Endothelial cell of umbilical vein (primary cell): Measurements from ENCODE around the gene PARP1. TPM values are rescaled to one million over a fixed set of nuclear protein-coding genes. Genes with fewer than 3 reads are reported as not detected.

Experiments
- BruUV-seq: library from RNA; stranded (reverse); fragments of 400-500 nt; replicated peaks from 2 replicates; lab custom pipeline; 2021; lab: Mats Ljungman, UMichigan
- CTCF ChIA-PET: fragments of 300-600, 350-600 bp; sonication (Branson Sonifier 250); formaldehyde crosslinking; loops from one replicate; lab custom pipeline; 2021; ENCODE audit warnings: antibody characterized with exemption, inconsistent platforms; lab: Charles Lee
- POLR2A ChIA-PET: fragments of 300-600, 350-600 bp; sonication (Branson Sonifier 250); formaldehyde crosslinking; loops from one replicate; lab custom pipeline; 2021; ENCODE audit warnings: antibody characterized with exemption, inconsistent platforms; lab: Charles Lee
- DNase-seq: peaks from one replicate; pipeline ENCODE4 v3.0.0-alpha.2; 2011; ENCODE audit warnings: low read depth, low spot score
- FAIRE-seq: peaks from 2 replicates; lab custom pipeline; 2011; peaks lifted over from hg19 to GRCh38; lab: Jason Lieb, UNC
- H2AFZ ChIP-seq: 2 replicates; pipeline ENCODE4 v1.6.0; 2012; ENCODE audit warnings: low read depth, low read length, control low read depth, inconsistent platforms
- H3K27ac ChIP-seq: 2 replicates; pipeline ENCODE4 v1.5.1; 2011; ENCODE audit warnings: low read depth, mild to moderate bottlenecking, control low read depth, low read length, moderate library complexity; ENCODE audit not compliant: insufficient read depth
- H3K27me3 ChIP-seq, 2 experiments: 2 replicates each; pipeline versions ENCODE4 v1.6.0 to v1.6.1; 2011; ENCODE audit warnings: low read length in 2 of 2, mixed read lengths in 1 of 2; ENCODE audit not compliant: control insufficient read depth in 2 of 2, insufficient read depth in 2 of 2
- H3K36me3 ChIP-seq, 2 experiments: 2 replicates in 1 of 2; 3 replicates in 1 of 2; pipeline ENCODE4 v1.5.1; 2011; ENCODE audit warnings: low read length in 2 of 2, mild to moderate bottlenecking in 1 of 2, moderate library complexity in 1 of 2; ENCODE audit not compliant: control insufficient read depth in 2 of 2, insufficient read depth in 2 of 2; ENCODE audit errors: extremely low read depth in 1 of 2
- H3K4me1 ChIP-seq: 3 replicates; pipeline ENCODE4 v1.5.1; 2011; ENCODE audit warnings: mild to moderate bottlenecking, low read length; ENCODE audit not compliant: control insufficient read depth, insufficient read depth; ENCODE audit errors: extremely low read depth
- H3K4me2 ChIP-seq: 2 replicates; pipeline ENCODE4 v1.6.1; 2011; ENCODE audit warnings: low read length, control low read depth, mixed read lengths; ENCODE audit not compliant: insufficient read depth
- H3K4me3 ChIP-seq, 3 experiments: fragments of 200-600 bp in 1 of 3; sonication (generic), shearing (Covaris generic) in 1 of 3; replicated peaks in 1 of 3; 2 replicates each; pipeline ENCODE4 v1.5.1; 2011 to 2016; ENCODE audit warnings: control low read depth in 3 of 3, low read length in 3 of 3, mild to moderate bottlenecking in 2 of 3, inconsistent platforms in 1 of 3, low read depth in 1 of 3, moderate library complexity in 1 of 3; ENCODE audit not compliant: insufficient read depth in 1 of 3
- H3K79me2 ChIP-seq: 2 replicates; pipeline ENCODE4 v1.6.0; 2012; ENCODE audit warnings: low read length, inconsistent platforms; ENCODE audit not compliant: control insufficient read depth, insufficient read depth
- H3K9ac ChIP-seq: replicated peaks from 2 replicates; pipeline ENCODE3; 2011; ENCODE audit warnings: low read length, control low read depth; ENCODE audit not compliant: insufficient read depth; ENCODE audit errors: extremely low read depth
- H3K9me1 ChIP-seq: replicated peaks from 3 replicates; pipeline ENCODE4 v1.6.0; 2011; ENCODE audit warnings: mild to moderate bottlenecking, low read length; ENCODE audit not compliant: control insufficient read depth, insufficient read depth; ENCODE audit errors: extremely low read depth
- H3K9me3 ChIP-seq: replicated peaks from 2 replicates; pipeline ENCODE4 v1.5.1; 2012; ENCODE audit warnings: low read length, inconsistent platforms; ENCODE audit not compliant: control insufficient read depth, insufficient read depth
- H4K20me1 ChIP-seq: replicated peaks from 2 replicates; pipeline ENCODE3; 2011; ENCODE audit warnings: mild to moderate bottlenecking, low read length; ENCODE audit not compliant: control insufficient read depth, insufficient read depth; ENCODE audit errors: extremely low read depth
- CTCF ChIP-seq, 2 donors: IDR thresholded peaks; 1 replicate in 1 of 2; 2 replicates in 1 of 2; pipeline ENCODE4 v1.5.1; 2011; ENCODE audit warnings: low read length in 2 of 2, mild to moderate bottlenecking in 2 of 2, moderate library complexity in 2 of 2, control low read depth in 1 of 2, inconsistent platforms in 1 of 2, low read depth in 1 of 2; ENCODE audit not compliant: insufficient read depth in 1 of 2; ENCODE audit errors: extremely low read depth in 1 of 2
- EZH2 ChIP-seq: IDR thresholded peaks from 2 replicates; pipeline ENCODE4 v1.6.1; 2012; ENCODE audit warnings: borderline replicate concordance, low read depth, mild to moderate bottlenecking, moderate library complexity, low read length, inconsistent platforms; ENCODE audit not compliant: severe bottlenecking
- FOS ChIP-seq: IDR thresholded peaks from 2 replicates; pipeline ENCODE4 v1.6.1; 2011; ENCODE audit warnings: mild to moderate bottlenecking, low read length, moderate library complexity, borderline replicate concordance; ENCODE audit not compliant: insufficient read depth
- GATA2 ChIP-seq: IDR thresholded peaks from 2 replicates; pipeline ENCODE4 v1.7.0; 2011; ENCODE audit warnings: low read depth, mild to moderate bottlenecking, moderate library complexity, mixed read lengths, low read length; ENCODE audit not compliant: insufficient read length, insufficient read depth
- JUN ChIP-seq: IDR thresholded peaks from 2 replicates; pipeline ENCODE4 v1.6.1; 2011; ENCODE audit warnings: borderline replicate concordance, low read depth; ENCODE audit not compliant: insufficient read length, insufficient read depth
- MAX ChIP-seq: IDR thresholded peaks from 2 replicates; pipeline ENCODE4 v1.6.1; 2011; ENCODE audit not compliant: insufficient read depth, insufficient read length
- MYC ChIP-seq: IDR thresholded peaks from one replicate; pipeline ENCODE4 v1.6.1; 2011; ENCODE audit warnings: mild to moderate bottlenecking, low read depth, low read length
- POLR2A ChIP-seq: IDR thresholded peaks from 2 replicates; pipeline ENCODE4 v1.6.1; 2012; ENCODE audit warnings: low read depth, mild to moderate bottlenecking, control low read depth, low read length
- POLR2AphosphoS5 ChIP-seq: IDR thresholded peaks from 2 replicates; pipeline ENCODE4 v1.6.1; 2012; ENCODE audit warnings: low read depth, mild to moderate bottlenecking, control low read depth, low read length, moderate library complexity; ENCODE audit not compliant: insufficient read depth
- dilution Hi-C: fragments of 300-500 bp; cut with MboI; formaldehyde crosslinking; loops from one replicate; pipeline ENCODE4 v1.15.0; 2019; ENCODE audit warnings: low sequenced_read_pairs; ENCODE audit not compliant: extremely low pct_ligation_motif_present
- intact Hi-C: fragments of 100-400 bp; cut with micrococcal nuclease; formaldehyde crosslinking; loops from one replicate; pipeline ENCODE4 v1.10.0; 2022
- polyA plus RNA-seq, 4 experiments: library from polyadenylated mRNA; depleted of rRNA in 3 of 4; stranded (reverse) in 3 of 4; unstranded in 1 of 4; fragments of >200 nt; gene quantifications; 2 replicates each; pipeline versions ENCODE4 v1.2.1 to v1.2.3, GENCODE V29; 2011 to 2012; ENCODE audit warnings: missing spikeins in 1 of 4
- total RNA-seq: library from RNA; stranded (reverse); gene quantifications from 2 replicates; pipeline ENCODE4 v1.2.3, GENCODE V29; 2021

The PARP1 gene
- total and polyA plus RNA-seq, 2 donors (not counting 3 experiments of a cell fraction or from before 2014, with no cell fraction given) = 136 to 160 TPM

- H3K9me3 ChIP-seq = no peaks in the 10 kb centered on the region
- CTCF ChIA-PET = interaction anchor here (1.1 to 1.2 kb wide), 3 partner anchors 10 to 29 kb away, joined by 3 to 5 read pairs (median 4); partner anchors contain the start of gene PARP1
- FAIRE-seq (no peak), DNase-seq (no peak)
- H3K79me2 ChIP-seq = no peaks in the 10 kb centered on the region
- POLR2A ChIA-PET = no interaction called here
- H3K4me2 ChIP-seq = no peak overlapping the region
- no peak overlapping the region for H2AFZ ChIP-seq
- no peaks in the 10 kb centered on the region for H3K9me1 ChIP-seq
- no peaks in the 10 kb centered on the region for H3K4me1 ChIP-seq
- intact Hi-C loops (no loop called here), dilution Hi-C loops (no loop called here)
- peaks cover 0 to 3% of the 10 kb centered on the region in 2 experiments for H3K27me3 ChIP-seq
- no peak overlapping the region for H3K27ac ChIP-seq
- H3K36me3 ChIP-seq = no peaks in the 10 kb centered on the region
- no TSS peak for BruUV-seq
- no peak overlapping the region for H3K9ac ChIP-seq
- H4K20me1 ChIP-seq = no peaks in the 10 kb centered on the region
- no peak overlapping the region for H3K4me3 ChIP-seq
- TF ChIP-seq MYC = no peak
- no peak for TF ChIP-seq FOS
- TF ChIP-seq MAX = no peak
- no peak for TF ChIP-seq POLR2AphosphoS5
- no peak for TF ChIP-seq GATA2
- no peak for TF ChIP-seq EZH2
- TF ChIP-seq POLR2A = no peak
- TF ChIP-seq CTCF (IDR thresholded peaks at IDR 0.05; ENCODE audit: extremely low read depth in 1 of 2, insufficient read depth in 1 of 2, low read depth in 1 of 2, low read length in 2 of 2) = no peak
- no peak for TF ChIP-seq JUN
Measured at GRCh38 chr1:226436472-226436854, 28.6 kb upstream of the PARP1 start.
